T1000 (cell line): Measurements from ENCODE around the gene NOS1AP.
"Not testable (repeated sequence)": the region's sequence is repeated elsewhere in the genome, so short reads cannot be mapped to it uniquely, and the experiment has no call there.

Experiments used
- DNase-seq: peaks from one replicate; lab custom pipeline; 2025; ENCODE audit warnings: mixed read lengths; lab: John Stamatoyannopoulos, UW

Gene NOS1AP

GRCh38 chr1:162059721-162060120 is 9.8 kb upstream of the NOS1AP start:
- DNase-seq: no peak

- no peak for DNase-seq
Measured at GRCh38 chr1:162060314-162060713, 9.2 kb upstream of the NOS1AP start.

GRCh38 chr1:162062542-162063015 is 6.9 kb upstream of the NOS1AP start:
- no peak for DNase-seq

- DNase-seq: no peak
Measured at GRCh38 chr1:162065016-162065415, 4.5 kb upstream of the NOS1AP start.

- DNase-seq: not testable (repeated sequence)
Measured at GRCh38 chr1:162066836-162067235, 2.7 kb upstream of the NOS1AP start.

GRCh38 chr1:162067466-162067865 is 2.0 kb upstream of the NOS1AP start:
- no peak for DNase-seq

GRCh38 chr1:162068301-162068700 is 1.2 kb upstream of the NOS1AP start:
- DNase-seq: no peak

GRCh38 chr1:162070094-162070748 is 730 bp downstream of the NOS1AP start:
- no peak for DNase-seq

- no peak for DNase-seq
Measured at GRCh38 chr1:162070825-162071224, 1.3 kb downstream of the NOS1AP start.

GRCh38 chr1:162072740-162073139 is 3.2 kb downstream of the NOS1AP start:
- no peak for DNase-seq

GRCh38 chr1:162074276-162075005 is 5.0 kb downstream of the NOS1AP start:
- DNase-seq: no peak

GRCh38 chr1:162075862-162076261 is 6.4 kb downstream of the NOS1AP start:
- DNase-seq: no peak

- no peak for DNase-seq
Measured at GRCh38 chr1:162077648-162078299, 8.3 kb downstream of the NOS1AP start.

GRCh38 chr1:162079030-162079429 is 9.5 kb downstream of the NOS1AP start:
- no peak for DNase-seq

GRCh38 chr1:162080472-162081015 is 11.1 kb downstream of the NOS1AP start:
- DNase-seq: no peak

GRCh38 chr1:162081316-162081715 is 11.8 kb downstream of the NOS1AP start:
- no peak for DNase-seq

GRCh38 chr1:162082080-162082479 is 12.6 kb downstream of the NOS1AP start:
- DNase-seq: not testable (repeated sequence)

GRCh38 chr1:162083273-162083672 is 13.8 kb downstream of the NOS1AP start:
- DNase-seq: no peak

- DNase-seq: no peak
Measured at GRCh38 chr1:162085991-162086390, 16.5 kb downstream of the NOS1AP start.

- no peak for DNase-seq
Measured at GRCh38 chr1:162087111-162087510, 17.6 kb downstream of the NOS1AP start.

- no peak for DNase-seq
Measured at GRCh38 chr1:162087574-162087973, 18.1 kb downstream of the NOS1AP start.

- no peak for DNase-seq
Measured at GRCh38 chr1:162088281-162088969, 18.9 kb downstream of the NOS1AP start.
